D721Med (cell line): ENCODE measurements around the gene PIK3R1.

ENCODE experiments used
- DNase-seq: peaks from one replicate; pipeline ENCODE4 v3.0.0; 2011; ENCODE audit warnings: low spot score; ENCODE audit not compliant: insufficient read length
- FAIRE-seq: peaks from 2 replicates; lab custom pipeline; 2011; peaks lifted over from hg19 to GRCh38; lab: Jason Lieb, UNC
- CTCF ChIP-seq: IDR thresholded peaks from 2 replicates; pipeline ENCODE4 v1.5.1; 2012; ENCODE audit warnings: mild to moderate bottlenecking, control low read depth; ENCODE audit not compliant: insufficient read depth; ENCODE audit errors: missing control alignments

The PIK3R1 gene

GRCh38 chr5:68331192-68332079 is 115.9 kb downstream of the PIK3R1 start:
- no peak for TF ChIP-seq CTCF
- FAIRE-seq = no peak
- no peak for DNase-seq

- TF ChIP-seq CTCF = no peak
Measured at GRCh38 chr5:68332080-68332451, 116.5 kb downstream of the PIK3R1 start.

GRCh38 chr5:68332556-68332955 is 117.0 kb downstream of the PIK3R1 start:
- FAIRE-seq (no peak), DNase-seq (no peak)
- TF ChIP-seq CTCF = no peak

More at GRCh38 chr5:68332080-68332451, 116.5 kb downstream of the PIK3R1 start:
- FAIRE-seq (no peak), DNase-seq (no peak)

- no peak for DNase-seq
- FAIRE-seq = no peak
- TF ChIP-seq CTCF = no peak
Measured at GRCh38 chr5:68333649-68334552, 118.3 kb downstream of the PIK3R1 start.

GRCh38 chr5:68334553-68334886 is 119.0 kb downstream of the PIK3R1 start:
- FAIRE-seq (no peak), DNase-seq (no peak)
- no peak for TF ChIP-seq CTCF

- no peak for FAIRE-seq
- no peak for DNase-seq
- TF ChIP-seq CTCF = no peak
Measured at GRCh38 chr5:68335075-68335474, 119.5 kb downstream of the PIK3R1 start.

GRCh38 chr5:68336200-68336599 is 120.6 kb downstream of the PIK3R1 start:
- no peak for TF ChIP-seq CTCF
- DNase-seq = no peak
- no peak for FAIRE-seq
